Activated T-cell treated with anti-CD3 and anti-CD28 coated beads, Interleukin-2, amount 50 U/mL, for 72 hours (primary cell): Measurements from ENCODE around the gene PLEKHM2. TPM values are rescaled to one million over a fixed set of nuclear protein-coding genes. Genes with fewer than 3 reads are reported as not detected.

Experiments used
- ATAC-seq, 2 donors: fragments of 150-1000 bp; cut with Tn5 transposase; replicated peaks in 1 of 2; 2 replicates each; pipeline ENCODE4 v1.10.0; 2021; ENCODE audit warnings: moderate library complexity in 2 of 2, mild to moderate bottlenecking in 1 of 2
- DNase-seq, 2 donors: peaks; one replicate each; pipeline ENCODE4 v3.0.0; 2021 to 2022; ENCODE audit warnings: mixed read lengths in 1 of 2
- H3K27ac Mint-ChIP-seq: one replicate; pipeline ENCODE4 v1.8.0; 2022; ENCODE audit warnings: mild to moderate bottlenecking, moderate library complexity, mixed read lengths
- H3K27me3 Mint-ChIP-seq: one replicate; pipeline ENCODE4 v1.8.0; 2022; ENCODE audit warnings: low read depth, mixed read lengths
- H3K36me3 Mint-ChIP-seq, 2 donors: one replicate each; pipeline ENCODE4 v1.8.0; 2022; ENCODE audit warnings: mixed read lengths in 2 of 2, mild to moderate bottlenecking in 1 of 2; ENCODE audit not compliant: insufficient read depth in 2 of 2
- H3K4me1 Mint-ChIP-seq: one replicate; pipeline ENCODE4 v1.8.0; 2022; ENCODE audit warnings: low read depth, mixed read lengths
- H3K4me3 Mint-ChIP-seq, 2 donors: one replicate each; pipeline ENCODE4 v1.8.0; 2022; ENCODE audit warnings: mild to moderate bottlenecking in 2 of 2, mixed read lengths in 2 of 2, moderate library complexity in 2 of 2
- H3K9me3 Mint-ChIP-seq, 2 donors: one replicate each; pipeline ENCODE4 v1.8.0; 2022; ENCODE audit warnings: mixed read lengths in 2 of 2
- total RNA-seq, 2 donors: library from RNA; stranded (reverse); gene quantifications; one replicate each; pipeline ENCODE4 v1.2.3, GENCODE V29; 2022

The PLEKHM2 gene
- total RNA-seq, 2 donors from 2014 or later = 79.7 to 82.7 TPM

- H3K4me1 Mint-ChIP-seq = no peaks in the 10 kb centered on the region
- no peak overlapping the region for H3K4me3 Mint-ChIP-seq
- no peaks in the 10 kb centered on the region for H3K27me3 Mint-ChIP-seq
- ATAC-seq (no peak), DNase-seq (no peak)
- no peaks in the 10 kb centered on the region for H3K9me3 Mint-ChIP-seq
- H3K27ac Mint-ChIP-seq = no peak overlapping the region
- peaks cover 3 to 6% of the 10 kb centered on the region in 2 donors for H3K36me3 Mint-ChIP-seq
These were observed 30.5 kb downstream of the PLEKHM2 start for GRCh38 chr1:15714406-15715136.

GRCh38 chr1:15717418-15718125 is 33.5 kb downstream of the PLEKHM2 start:
- no peak overlapping the region for H3K27ac Mint-ChIP-seq
- ATAC-seq (no peak), DNase-seq (no peak)
- no peaks in the 10 kb centered on the region for H3K27me3 Mint-ChIP-seq
- no peaks in the 10 kb centered on the region for H3K4me1 Mint-ChIP-seq
- peaks cover 3 to 10% of the 10 kb centered on the region in 2 donors for H3K36me3 Mint-ChIP-seq
- H3K9me3 Mint-ChIP-seq = no peaks in the 10 kb centered on the region
- no peak overlapping the region for H3K4me3 Mint-ChIP-seq

DNA sequence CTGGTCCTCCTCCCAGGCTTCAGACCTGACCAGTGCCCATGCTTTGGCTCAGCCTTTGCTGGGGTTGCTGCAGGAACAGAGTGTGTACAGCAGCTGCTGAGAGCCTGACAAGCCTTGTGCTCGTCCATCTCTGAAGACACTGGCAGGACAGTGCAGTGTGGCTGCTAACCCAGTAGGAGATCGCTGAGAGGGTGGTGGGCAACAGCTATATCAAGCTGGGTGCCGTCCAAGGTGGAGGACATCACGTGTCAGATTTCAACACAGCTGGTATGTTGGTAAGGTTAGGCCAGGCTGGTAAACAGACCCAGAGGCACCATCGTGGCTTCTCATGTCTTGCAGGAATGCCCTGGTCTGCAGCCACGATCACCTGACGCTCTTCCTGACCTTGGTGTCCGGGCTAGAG is 34.1 kb downstream of the PLEKHM2 start:
- Mint-ChIP-seq H3K36me3 (peaks cover 3 to 10% of the 10 kb centered on the region in 2 donors), H3K27ac (no peak overlapping the region), H3K4me3 (no peak overlapping the region)

GRCh38 chr1:15719381-15720120 is 35.4 kb downstream of the PLEKHM2 start:
- no peak overlapping the region for H3K27ac Mint-ChIP-seq
- no peak for DNase-seq
- no peaks in the 10 kb centered on the region for H3K9me3 Mint-ChIP-seq
- H3K27me3 Mint-ChIP-seq = no peaks in the 10 kb centered on the region
- no peak for ATAC-seq
- no peak overlapping the region for H3K4me3 Mint-ChIP-seq
- H3K36me3 Mint-ChIP-seq = peaks cover 3 to 10% of the 10 kb centered on the region in 2 donors
- H3K4me1 Mint-ChIP-seq = no peaks in the 10 kb centered on the region

More for the DNA sequence above, 34.1 kb downstream of the PLEKHM2 start:
- no peaks in the 10 kb centered on the region for H3K4me1 Mint-ChIP-seq
- ATAC-seq = no peak
- no peaks in the 10 kb centered on the region for H3K9me3 Mint-ChIP-seq
- no peak for DNase-seq
- no peaks in the 10 kb centered on the region for H3K27me3 Mint-ChIP-seq

GRCh38 chr1:15720861-15721260 is 36.7 kb downstream of the PLEKHM2 start:
- Mint-ChIP-seq H3K4me3 (no peak overlapping the region), H3K36me3 (peaks cover 3 to 10% of the 10 kb centered on the region in 2 donors), H3K27ac (no peak overlapping the region), H3K9me3 (no peaks in the 10 kb centered on the region), H3K4me1 (no peaks in the 10 kb centered on the region), H3K27me3 (no peaks in the 10 kb centered on the region)
- ATAC-seq = no peak
- DNase-seq = no peak

DNA sequence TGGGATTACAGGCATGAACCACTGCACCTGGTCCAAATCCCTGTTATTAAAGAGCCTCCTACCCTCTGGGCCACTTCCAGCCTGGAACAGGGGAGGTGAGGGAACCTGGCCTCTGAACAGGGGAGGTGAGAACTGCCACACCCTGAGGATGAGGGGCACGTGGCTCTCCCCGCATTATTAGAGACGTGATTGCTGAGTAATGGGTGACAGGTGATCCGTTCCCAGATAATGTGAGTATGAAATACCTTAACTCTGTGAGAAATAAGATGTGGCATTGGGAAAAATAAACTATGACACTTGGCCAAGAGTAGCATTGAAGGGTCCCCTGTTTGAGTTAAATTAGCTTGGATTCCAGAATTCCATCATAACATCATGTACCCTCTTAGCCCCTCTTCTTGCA is 38.3 kb downstream of the PLEKHM2 start:
- Mint-ChIP-seq H3K4me3 (no peak overlapping the region), H3K36me3 (peaks cover 5 to 6% of the 10 kb centered on the region in 2 donors), H3K4me1 (no peaks in the 10 kb centered on the region), H3K27ac (no peak overlapping the region), H3K27me3 (no peaks in the 10 kb centered on the region), H3K9me3 (no peaks in the 10 kb centered on the region)
- ATAC-seq (no peak), DNase-seq (no peak)

GRCh38 chr1:15722836-15723532 is 38.9 kb downstream of the PLEKHM2 start:
- no peaks in the 10 kb centered on the region for H3K4me1 Mint-ChIP-seq
- H3K27ac Mint-ChIP-seq = no peak overlapping the region
- ATAC-seq (no peak), DNase-seq (no peak)
- H3K36me3 Mint-ChIP-seq = peaks cover 2 to 6% of the 10 kb centered on the region in 2 donors
- H3K27me3 Mint-ChIP-seq = no peaks in the 10 kb centered on the region
- H3K9me3 Mint-ChIP-seq = no peaks in the 10 kb centered on the region
- no peak overlapping the region for H3K4me3 Mint-ChIP-seq

DNA sequence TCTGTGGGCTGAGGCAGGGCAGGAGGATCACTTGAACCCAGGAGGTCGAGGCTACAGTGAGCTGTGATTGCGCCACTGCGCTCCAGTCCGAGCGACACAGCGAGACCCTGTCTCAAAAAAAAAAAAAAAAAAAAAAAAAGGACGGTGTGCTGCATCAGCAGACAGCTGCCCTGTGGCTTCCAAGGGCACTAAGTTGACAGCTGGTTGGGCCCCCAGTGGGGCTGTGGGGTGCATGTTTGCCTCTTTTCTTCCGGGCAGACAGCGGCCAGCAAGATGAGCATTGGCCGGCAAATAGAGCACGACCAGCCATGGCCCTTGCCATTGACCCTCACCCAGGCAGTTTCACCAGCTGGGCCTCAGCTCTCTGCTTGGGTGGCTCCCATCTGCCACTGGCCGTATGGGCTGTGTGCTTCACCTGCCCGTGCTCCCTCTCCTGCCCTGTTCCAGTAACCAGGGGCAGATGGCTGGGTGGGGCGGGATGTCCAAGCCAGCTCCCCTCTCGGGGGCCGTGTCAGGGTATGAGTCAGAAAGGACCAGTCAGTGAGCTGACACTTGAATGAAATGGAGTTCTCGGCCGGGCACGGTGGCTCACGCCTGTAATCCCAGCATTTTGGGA is 39.6 kb downstream of the PLEKHM2 start:
- Mint-ChIP-seq H3K27ac (no peak overlapping the region), H3K4me1 (no peaks in the 10 kb centered on the region), H3K9me3 (no peaks in the 10 kb centered on the region), H3K36me3 (peaks cover 2 to 6% of the 10 kb centered on the region in 2 donors), H3K27me3 (no peaks in the 10 kb centered on the region), H3K4me3 (no peak overlapping the region)
- ATAC-seq = no peak
- DNase-seq = no peak

GRCh38 chr1:15724949-15725880 is 41.1 kb downstream of the PLEKHM2 start:
- Mint-ChIP-seq H3K4me3 (no peak overlapping the region), H3K4me1 (no peaks in the 10 kb centered on the region), H3K27me3 (no peaks in the 10 kb centered on the region), H3K36me3 (peaks cover 0 to 2% of the 10 kb centered on the region in 2 donors), H3K27ac (no peak overlapping the region), H3K9me3 (no peaks in the 10 kb centered on the region)
- no peak for ATAC-seq
- no peak for DNase-seq

- Mint-ChIP-seq H3K36me3 (peaks cover 0 to 2% of the 10 kb centered on the region in 2 donors), H3K4me3 (no peak overlapping the region)
These were observed 42.4 kb downstream of the PLEKHM2 start for GRCh38 chr1:15726508-15726907.

DNA sequence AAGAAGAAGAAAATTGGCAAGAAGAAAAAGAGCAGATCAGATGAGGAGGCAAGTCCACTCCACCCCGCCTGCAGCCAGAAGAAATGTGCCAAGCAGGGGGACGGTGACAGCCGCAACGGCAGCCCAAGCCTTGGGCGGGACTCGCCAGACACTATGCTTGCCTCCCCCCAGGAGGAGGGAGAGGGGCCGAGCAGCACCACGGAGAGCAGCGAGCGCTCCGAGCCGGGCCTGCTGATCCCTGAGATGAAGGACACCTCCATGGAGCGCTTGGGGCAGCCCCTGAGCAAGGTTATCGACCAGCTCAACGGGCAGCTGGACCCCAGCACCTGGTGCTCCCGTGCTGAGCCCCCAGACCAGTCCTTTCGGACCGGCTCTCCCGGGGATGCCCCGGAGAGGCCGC is 42.9 kb downstream of the PLEKHM2 start:
- no peak for DNase-seq
- Mint-ChIP-seq H3K27me3 (no peaks in the 10 kb centered on the region), H3K36me3 (peaks cover 0 to 2% of the 10 kb centered on the region in 2 donors), H3K9me3 (no peaks in the 10 kb centered on the region), H3K27ac (no peak overlapping the region), H3K4me3 (no peak overlapping the region), H3K4me1 (no peaks in the 10 kb centered on the region)
- ATAC-seq = no peak

More at GRCh38 chr1:15726508-15726907, 42.4 kb downstream of the PLEKHM2 start:
- DNase-seq = no peak
- Mint-ChIP-seq H3K27me3 (no peaks in the 10 kb centered on the region), H3K27ac (no peak overlapping the region), H3K9me3 (no peaks in the 10 kb centered on the region), H3K4me1 (no peaks in the 10 kb centered on the region)
- no peak for ATAC-seq

- Mint-ChIP-seq H3K4me1 (no peaks in the 10 kb centered on the region), H3K36me3 (peaks cover 0 to 2% of the 10 kb centered on the region in 2 donors), H3K27ac (no peak overlapping the region), H3K9me3 (no peaks in the 10 kb centered on the region), H3K4me3 (no peak overlapping the region), H3K27me3 (no peaks in the 10 kb centered on the region)
- DNase-seq (no peak), ATAC-seq (no peak)
These were observed 43.3 kb downstream of the PLEKHM2 start for GRCh38 chr1:15727424-15727823.
